Keratinocyte (primary cell): ENCODE data around the gene KLK4.

Source experiments
- EZH2 ChIP-seq: IDR thresholded peaks from one replicate; pipeline ENCODE4 v1.6.1; 2012; ENCODE audit warnings: inconsistent platforms, mild to moderate bottlenecking, low read length, moderate library complexity
- TF ChIP-seq, protein P1 (sequence below), 3 experiments: IDR thresholded peaks in 1 of 3; conservative IDR thresholded peaks in 1 of 3; optimal IDR thresholded peaks in 1 of 3; 2 replicates in 2 of 3; 3 replicates in 1 of 3; pipeline versions ENCODE3 to v1.5.1; 2011; ENCODE audit warnings: low read length in 3 of 3, mild to moderate bottlenecking in 3 of 3, moderate library complexity in 2 of 3, control low read depth in 1 of 3, inconsistent platforms in 1 of 3; ENCODE audit not compliant: insufficient read depth in 2 of 3; ENCODE audit errors: extremely low read depth in 1 of 3

- TF ChIP-seq, protein P1, sequence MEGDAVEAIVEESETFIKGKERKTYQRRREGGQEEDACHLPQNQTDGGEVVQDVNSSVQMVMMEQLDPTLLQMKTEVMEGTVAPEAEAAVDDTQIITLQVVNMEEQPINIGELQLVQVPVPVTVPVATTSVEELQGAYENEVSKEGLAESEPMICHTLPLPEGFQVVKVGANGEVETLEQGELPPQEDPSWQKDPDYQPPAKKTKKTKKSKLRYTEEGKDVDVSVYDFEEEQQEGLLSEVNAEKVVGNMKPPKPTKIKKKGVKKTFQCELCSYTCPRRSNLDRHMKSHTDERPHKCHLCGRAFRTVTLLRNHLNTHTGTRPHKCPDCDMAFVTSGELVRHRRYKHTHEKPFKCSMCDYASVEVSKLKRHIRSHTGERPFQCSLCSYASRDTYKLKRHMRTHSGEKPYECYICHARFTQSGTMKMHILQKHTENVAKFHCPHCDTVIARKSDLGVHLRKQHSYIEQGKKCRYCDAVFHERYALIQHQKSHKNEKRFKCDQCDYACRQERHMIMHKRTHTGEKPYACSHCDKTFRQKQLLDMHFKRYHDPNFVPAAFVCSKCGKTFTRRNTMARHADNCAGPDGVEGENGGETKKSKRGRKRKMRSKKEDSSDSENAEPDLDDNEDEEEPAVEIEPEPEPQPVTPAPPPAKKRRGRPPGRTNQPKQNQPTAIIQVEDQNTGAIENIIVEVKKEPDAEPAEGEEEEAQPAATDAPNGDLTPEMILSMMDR (optimal IDR thresholded peaks at IDR 0.05 in 1 of 3, IDR thresholded peaks at IDR 0.05 in 1 of 3, conservative IDR thresholded peaks at IDR 0.05 in 1 of 3; ENCODE audit: extremely low read depth in 1 of 3, insufficient read depth in 2 of 3, low read length in 3 of 3): no peak
- TF ChIP-seq EZH2: no peak
These were observed 19.8 kb upstream of the KLK4 start for GRCh38 chr19:50931023-50931422.
